ENCODE data around the gene SMNDC1.

GRCh38 chr10:110334061-110334656 lies 29.4 kb upstream of the SMNDC1 start:
- no peak for TF ChIP-seq CTCF (conservative IDR thresholded peaks at IDR 0.05)
- TF ChIP-seq ZFX (IDR thresholded peaks at IDR 0.05) = no peak

Measured in C4-2B (cell line).